Gastrocnemius medialis (tissue), 4 donors: ENCODE measurements around the gene RFT1.

ENCODE experiments used
- CTCF ChIP-seq, 5 experiments: fragments of 450-650 bp in 3 of 5; fragments of 200-600 bp in 2 of 5; sonication (generic) in 2 of 5; IDR thresholded peaks in 4 of 5; conservative IDR thresholded peaks in 1 of 5; 1 replicate in 4 of 5; 2 replicates in 1 of 5; pipeline ENCODE4 v1.5.1; 2016 to 2019; ENCODE audit warnings: antibody characterized with exemption in 5 of 5, mild to moderate bottlenecking in 3 of 5, moderate library complexity in 3 of 5
- POLR2A ChIP-seq, 2 donors: fragments of 450-650 bp; IDR thresholded peaks; one replicate each; pipeline ENCODE4 v1.6.1; 2017; ENCODE audit warnings: antibody characterized with exemption in 2 of 2, mild to moderate bottlenecking in 2 of 2, moderate library complexity in 2 of 2

GRCh38 chr3:53097887-53098286, 32.3 kb downstream of the RFT1 start:
- TF ChIP-seq CTCF (IDR thresholded peaks at IDR 0.05 in 4 of 5, conservative IDR thresholded peaks at IDR 0.05 in 1 of 5), result no peak
- TF ChIP-seq POLR2A (IDR thresholded peaks at IDR 0.05), result no peak
